ENCODE measurements around the gene SCRN1. TPM values are rescaled to one million over a fixed set of nuclear protein-coding genes. Genes with fewer than 3 reads are reported as not detected.

SCRN1 gene
- total RNA-seq, 2 donors from 2014 or later = 20.2 to 33.3 TPM

DNA sequence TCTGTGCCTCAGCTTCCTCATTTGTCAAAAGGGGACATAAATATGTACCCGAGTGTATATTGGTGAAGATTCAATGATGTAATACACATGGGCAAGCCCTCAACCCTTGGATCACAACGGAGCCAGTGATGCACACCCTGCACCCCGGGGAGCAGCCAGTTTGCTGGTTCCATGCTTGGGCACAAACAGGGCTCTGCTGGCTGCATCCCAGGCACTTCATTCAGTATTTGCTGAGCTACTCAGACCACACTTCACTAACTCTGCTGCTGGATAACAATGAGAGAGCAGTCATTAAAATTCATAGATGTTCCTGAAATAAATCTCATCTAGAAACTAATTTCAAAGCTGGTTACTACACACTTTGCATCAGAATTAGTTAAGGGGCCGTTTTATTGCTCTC is 72.0 kb downstream of the SCRN1 start:
- H3K27me3 ChIP-seq = no peaks in the 10 kb centered on the region
- H3K27ac ChIP-seq = no peak overlapping the region
- TF ChIP-seq, protein P1, sequence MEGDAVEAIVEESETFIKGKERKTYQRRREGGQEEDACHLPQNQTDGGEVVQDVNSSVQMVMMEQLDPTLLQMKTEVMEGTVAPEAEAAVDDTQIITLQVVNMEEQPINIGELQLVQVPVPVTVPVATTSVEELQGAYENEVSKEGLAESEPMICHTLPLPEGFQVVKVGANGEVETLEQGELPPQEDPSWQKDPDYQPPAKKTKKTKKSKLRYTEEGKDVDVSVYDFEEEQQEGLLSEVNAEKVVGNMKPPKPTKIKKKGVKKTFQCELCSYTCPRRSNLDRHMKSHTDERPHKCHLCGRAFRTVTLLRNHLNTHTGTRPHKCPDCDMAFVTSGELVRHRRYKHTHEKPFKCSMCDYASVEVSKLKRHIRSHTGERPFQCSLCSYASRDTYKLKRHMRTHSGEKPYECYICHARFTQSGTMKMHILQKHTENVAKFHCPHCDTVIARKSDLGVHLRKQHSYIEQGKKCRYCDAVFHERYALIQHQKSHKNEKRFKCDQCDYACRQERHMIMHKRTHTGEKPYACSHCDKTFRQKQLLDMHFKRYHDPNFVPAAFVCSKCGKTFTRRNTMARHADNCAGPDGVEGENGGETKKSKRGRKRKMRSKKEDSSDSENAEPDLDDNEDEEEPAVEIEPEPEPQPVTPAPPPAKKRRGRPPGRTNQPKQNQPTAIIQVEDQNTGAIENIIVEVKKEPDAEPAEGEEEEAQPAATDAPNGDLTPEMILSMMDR (IDR thresholded peaks at IDR 0.05) = no peak
- no peak for DNase-seq (ENCODE audit: low spot score)
- H3K4me1 ChIP-seq = peaks cover 0 to 12% of the 10 kb centered on the region in 2 donors
- no peak overlapping the region for H3K4me3 ChIP-seq
- H3K36me3 ChIP-seq = peaks cover 7% of the 10 kb centered on the region
- H3K9me3 ChIP-seq = no peaks in the 10 kb centered on the region

- no peak for DNase-seq (ENCODE audit: low spot score)
- Histone ChIP-seq H3K27ac (no peak overlapping the region), H3K36me3 (peaks cover 7% of the 10 kb centered on the region), H3K4me3 (no peak overlapping the region), H3K9me3 (no peaks in the 10 kb centered on the region), H3K27me3 (no peaks in the 10 kb centered on the region), H3K4me1 (peaks cover 0 to 12% of the 10 kb centered on the region in 2 donors)
- TF ChIP-seq, protein P1 (IDR thresholded peaks at IDR 0.05) = no peak
Measured at GRCh38 chr7:29915481-29916215, 74.0 kb downstream of the SCRN1 start.

- Histone ChIP-seq H3K4me3 (no peak overlapping the region), H3K36me3 (peaks cover 6% of the 10 kb centered on the region)
- no peak for DNase-seq (ENCODE audit: low spot score)
Measured at GRCh38 chr7:29914180-29914579, 75.4 kb downstream of the SCRN1 start.

DNA sequence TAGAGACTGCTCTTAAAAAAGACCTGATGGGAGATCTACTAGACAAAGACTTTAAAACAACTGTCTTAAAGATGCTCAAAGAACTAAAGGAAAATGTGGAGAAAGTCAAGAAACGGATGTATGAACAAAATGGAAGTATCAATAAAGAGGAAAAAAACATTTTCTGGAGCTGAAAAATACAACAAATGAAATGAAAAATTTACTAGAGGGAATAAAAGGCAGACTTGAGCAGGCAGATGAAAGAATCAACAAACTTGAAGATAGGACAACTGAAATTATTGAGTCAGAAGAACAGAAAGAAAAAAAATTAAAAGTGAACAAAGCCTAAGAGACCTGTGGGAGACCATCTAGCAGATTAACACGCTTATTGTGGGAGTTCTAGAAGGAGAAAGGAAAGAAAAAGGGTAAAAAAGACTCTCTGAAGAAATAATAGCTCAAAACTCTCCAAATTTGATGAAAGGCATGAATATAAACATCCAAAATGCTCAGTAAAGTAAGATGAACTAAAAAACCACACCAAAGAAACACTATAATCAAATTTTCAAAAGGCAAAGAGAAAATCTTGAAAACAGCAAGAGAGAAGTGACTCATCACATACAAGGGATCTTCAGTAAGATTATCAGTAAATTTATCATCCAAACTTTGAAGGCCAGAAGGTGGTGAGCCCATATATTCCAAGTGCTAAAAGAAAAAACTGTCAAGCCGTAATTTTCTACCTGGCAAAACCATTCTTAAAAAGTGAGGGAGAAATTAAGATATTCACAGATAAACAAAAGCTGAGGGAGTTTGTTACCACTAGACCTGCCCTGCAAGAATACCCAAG is 83.2 kb downstream of the SCRN1 start:
- peaks cover 0 to 26% of the 10 kb centered on the region in 2 donors for H3K9me3 ChIP-seq
- H3K36me3 ChIP-seq = peaks cover 9% of the 10 kb centered on the region
- H3K27ac ChIP-seq = no peak overlapping the region
- DNase-seq (ENCODE audit: low spot score) = no peak
- no peak overlapping the region for H3K4me3 ChIP-seq
- TF ChIP-seq, protein P1 (IDR thresholded peaks at IDR 0.05) = no peak
- H3K27me3 ChIP-seq = no peaks in the 10 kb centered on the region
- H3K4me1 ChIP-seq = no peaks in the 10 kb centered on the region

More at GRCh38 chr7:29914180-29914579, 75.4 kb downstream of the SCRN1 start:
- TF ChIP-seq, protein P1 (IDR thresholded peaks at IDR 0.05) = no peak
- H3K27ac ChIP-seq = no peak overlapping the region
- no peaks in the 10 kb centered on the region for H3K9me3 ChIP-seq
- H3K27me3 ChIP-seq = no peaks in the 10 kb centered on the region
- H3K4me1 ChIP-seq = peaks cover 0 to 12% of the 10 kb centered on the region in 2 donors

- DNase-seq (ENCODE audit: low spot score) = no peak
- peaks cover 9% of the 10 kb centered on the region for H3K36me3 ChIP-seq
- no peak overlapping the region for H3K27ac ChIP-seq
- no peaks in the 10 kb centered on the region for H3K4me1 ChIP-seq
- TF ChIP-seq, protein P1 (IDR thresholded peaks at IDR 0.05) = no peak
- no peaks in the 10 kb centered on the region for H3K27me3 ChIP-seq
- H3K9me3 ChIP-seq = peaks cover 0 to 5% of the 10 kb centered on the region in 2 donors
- H3K4me3 ChIP-seq = no peak overlapping the region
Measured at GRCh38 chr7:29900745-29901144, 88.9 kb downstream of the SCRN1 start.
